WTC11 (cell line): ENCODE results near the gene GALNT5.

Experiments used
- CTCF ChIP-seq: fragments of 200-600 bp; IDR thresholded peaks from 2 replicates; pipeline ENCODE4 v1.8.0; 2022; ENCODE audit warnings: antibody characterized with exemption
- GABPB1 ChIP-seq: sonication (generic); formaldehyde crosslinking; IDR thresholded peaks from 2 replicates; pipeline ENCODE4 v1.8.1; 2023; ENCODE audit warnings: mild to moderate bottlenecking, missing genetic modification reagents
- JUN ChIP-seq: sonication (generic); formaldehyde crosslinking; IDR thresholded peaks from 2 replicates; pipeline ENCODE4 v1.8.0; 2023; ENCODE audit warnings: mild to moderate bottlenecking, missing genetic modification reagents
- USF2 ChIP-seq: sonication (generic); formaldehyde crosslinking; IDR thresholded peaks from 2 replicates; pipeline ENCODE4 v1.8.1; 2023; ENCODE audit warnings: mild to moderate bottlenecking, missing genetic modification reagents, moderate library complexity
- ZNF138 ChIP-seq: sonication (generic); formaldehyde crosslinking; conservative IDR thresholded peaks from 2 replicates; pipeline ENCODE4 v1.8.1; 2022; ENCODE audit warnings: mild to moderate bottlenecking, moderate library complexity, missing genetic modification reagents
- ZNF232 ChIP-seq: sonication (generic); formaldehyde crosslinking; IDR thresholded peaks from 2 replicates; pipeline ENCODE4 v1.8.0; 2022; ENCODE audit warnings: mild to moderate bottlenecking, missing genetic modification reagents
- ZNF263 ChIP-seq: sonication (generic); formaldehyde crosslinking; IDR thresholded peaks from 2 replicates; pipeline ENCODE4 v1.8.1; 2022; ENCODE audit warnings: low read depth, mild to moderate bottlenecking, moderate library complexity, missing genetic modification reagents

- TF ChIP-seq ZNF138 (CRISPR knock-in tag) (no peak), ZNF263 (no peak), USF2 (CRISPR knock-in tag) (no peak), JUN (no peak), ZNF232 (CRISPR knock-in tag) (no peak), CTCF (peak; percentile 80), GABPB1 (no peak)
These were observed 70.4 kb downstream of the GALNT5 start for GRCh38 chr2:157327621-157328500.
